ENCODE results near the gene CD109. TPM values are rescaled to one million over a fixed set of nuclear protein-coding genes. Genes with fewer than 3 reads are reported as not detected.

CD109 gene
- total RNA-seq, 2 donors from 2014 or later, result 2.0 TPM

- no peaks in the 10 kb centered on the region for H3K27me3 ChIP-seq (ENCODE audit: control insufficient read depth, insufficient read depth, low read length, poor library complexity, severe bottlenecking)
- H3K27me3 Mint-ChIP-seq (ENCODE audit: insufficient read depth), result no peaks in the 10 kb centered on the region
- TF ChIP-seq CTCF (conservative IDR thresholded peaks at IDR 0.05), result no peak
- H3K36me3 ChIP-seq (ENCODE audit: control insufficient read depth, insufficient read depth, low read length), result no peaks in the 10 kb centered on the region
- H3K4me3 ChIP-seq (ENCODE audit: low read length), result no peak overlapping the region
- no peaks in the 10 kb centered on the region for H3K4me1 ChIP-seq (ENCODE audit: control insufficient read depth, insufficient read depth, low read length)
- H3K4me3 Mint-ChIP-seq, result no peak overlapping the region
- no peaks in the 10 kb centered on the region for H3K9me3 ChIP-seq (ENCODE audit: control insufficient read depth, low read length)
- no peak overlapping the region for H3K27ac Mint-ChIP-seq
- no peak overlapping the region for H3K9ac ChIP-seq (ENCODE audit: extremely low read depth, low read length, poor library complexity, severe bottlenecking)
- peaks cover 4% of the 10 kb centered on the region for H3K4me1 Mint-ChIP-seq
- no peak for DNase-seq
- H3K36me3 Mint-ChIP-seq (ENCODE audit: low read depth), result no peaks in the 10 kb centered on the region
- 93 to 94% methylated on average over 4 to 5 of the region's 5 CpGs for WGBS, 2 experiments (ENCODE audit: insufficient coverage in 1 of 2, insufficient read length in 1 of 2)
- no peak overlapping the region for H3K27ac ChIP-seq (ENCODE audit: low read depth, low read length)
- H3K9me3 Mint-ChIP-seq, result no peaks in the 10 kb centered on the region
These were observed 31.1 kb downstream of the CD109 start for GRCh38 chr6:73727114-73727513.

- H3K27me3 Mint-ChIP-seq (ENCODE audit: insufficient read depth), result no peaks in the 10 kb centered on the region
- H3K4me1 Mint-ChIP-seq, result peaks cover 4% of the 10 kb centered on the region
- Histone ChIP-seq H3K27me3 (ENCODE audit: control insufficient read depth, insufficient read depth, low read length, poor library complexity, severe bottlenecking) (no peaks in the 10 kb centered on the region), H3K9me3 (ENCODE audit: control insufficient read depth, low read length) (no peaks in the 10 kb centered on the region), H3K9ac (ENCODE audit: extremely low read depth, low read length, poor library complexity, severe bottlenecking) (no peak overlapping the region), H3K4me1 (ENCODE audit: control insufficient read depth, insufficient read depth, low read length) (no peaks in the 10 kb centered on the region), H3K27ac (ENCODE audit: low read depth, low read length) (no peak overlapping the region), H3K36me3 (ENCODE audit: control insufficient read depth, insufficient read depth, low read length) (no peaks in the 10 kb centered on the region), H3K4me3 (ENCODE audit: low read length) (no peak overlapping the region)
- H3K9me3 Mint-ChIP-seq, result no peaks in the 10 kb centered on the region
- no peak overlapping the region for H3K27ac Mint-ChIP-seq
- no peak overlapping the region for H3K4me3 Mint-ChIP-seq
- H3K36me3 Mint-ChIP-seq (ENCODE audit: low read depth), result no peaks in the 10 kb centered on the region
- no peak for TF ChIP-seq CTCF (conservative IDR thresholded peaks at IDR 0.05)
- 89 to 100% methylated on average over 1 to 4 of the region's 4 CpGs for WGBS, 2 experiments (ENCODE audit: insufficient coverage in 1 of 2, insufficient read length in 1 of 2)
- DNase-seq, result no peak
These were observed 32.7 kb downstream of the CD109 start for GRCh38 chr6:73728548-73729205.

- Mint-ChIP-seq H3K27me3 (ENCODE audit: insufficient read depth) (no peaks in the 10 kb centered on the region), H3K36me3 (ENCODE audit: low read depth) (no peaks in the 10 kb centered on the region), H3K27ac (no peak overlapping the region), H3K4me3 (no peak overlapping the region), H3K9me3 (no peaks in the 10 kb centered on the region), H3K4me1 (peaks cover 4% of the 10 kb centered on the region)
- 91 to 100% methylated on average over 1 to 5 of the region's 5 CpGs for WGBS, 2 experiments (ENCODE audit: insufficient coverage in 1 of 2, insufficient read length in 1 of 2)
- Histone ChIP-seq H3K4me3 (ENCODE audit: low read length) (no peak overlapping the region), H3K27ac (ENCODE audit: low read depth, low read length) (no peak overlapping the region), H3K9me3 (ENCODE audit: control insufficient read depth, low read length) (no peaks in the 10 kb centered on the region), H3K36me3 (ENCODE audit: control insufficient read depth, insufficient read depth, low read length) (no peaks in the 10 kb centered on the region), H3K4me1 (ENCODE audit: control insufficient read depth, insufficient read depth, low read length) (no peaks in the 10 kb centered on the region), H3K9ac (ENCODE audit: extremely low read depth, low read length, poor library complexity, severe bottlenecking) (no peak overlapping the region), H3K27me3 (ENCODE audit: control insufficient read depth, insufficient read depth, low read length, poor library complexity, severe bottlenecking) (no peaks in the 10 kb centered on the region)
- no peak for TF ChIP-seq CTCF (conservative IDR thresholded peaks at IDR 0.05)
- DNase-seq, result no peak
These were observed 35.3 kb downstream of the CD109 start for GRCh38 chr6:73731285-73731684.
